Erythroblast (primary cell): Measurements from ENCODE around the gene TMEM60.

ENCODE experiments used
- DNase-seq, 2 experiments: peaks; one replicate each; lab custom pipeline; 2025; lab: John Stamatoyannopoulos, UW
- GATA1 ChIP-seq: IDR thresholded peaks from 2 replicates; pipeline ENCODE4 v1.6.1; 2011; ENCODE audit warnings: low read depth, mild to moderate bottlenecking, control low read depth, low read length, moderate library complexity
- POLR2A ChIP-seq: IDR thresholded peaks from 2 replicates; pipeline ENCODE4 v1.6.1; 2011; ENCODE audit warnings: mild to moderate bottlenecking, low read length

TMEM60 gene

GRCh38 chr7:77825131-77825530, 26.9 kb upstream of the TMEM60 start:
- TF ChIP-seq GATA1 = no peak
- TF ChIP-seq POLR2A = no peak
- DNase-seq = no peak

- no peak for DNase-seq
- TF ChIP-seq GATA1 (no peak), POLR2A (no peak)
Observed at GRCh38 chr7:77824636-77825035, 26.4 kb upstream of the TMEM60 start.

- TF ChIP-seq POLR2A (no peak), GATA1 (no peak)
Observed at GRCh38 chr7:77823787-77824186, 25.6 kb upstream of the TMEM60 start.

GRCh38 chr7:77822269-77822668, 24.0 kb upstream of the TMEM60 start:
- peak; percentile 65 to 86 for DNase-seq
- no peak for TF ChIP-seq POLR2A
- TF ChIP-seq GATA1 = no peak

More at GRCh38 chr7:77823787-77824186, 25.6 kb upstream of the TMEM60 start:
- DNase-seq = no peak

GRCh38 chr7:77820967-77821366, 22.7 kb upstream of the TMEM60 start:
- no peak for TF ChIP-seq GATA1
- TF ChIP-seq POLR2A = no peak
- no peak for DNase-seq

GRCh38 chr7:77819021-77819420, 20.8 kb upstream of the TMEM60 start:
- TF ChIP-seq POLR2A = no peak
- TF ChIP-seq GATA1 = no peak
- no peak for DNase-seq

GRCh38 chr7:77813180-77813579, 14.9 kb upstream of the TMEM60 start:
- DNase-seq = no peak
- TF ChIP-seq GATA1 (no peak), POLR2A (no peak)

GRCh38 chr7:77812290-77812685, 14.1 kb upstream of the TMEM60 start:
- DNase-seq = no peak

GRCh38 chr7:77811516-77812289, 13.5 kb upstream of the TMEM60 start:
- no peak for DNase-seq
- TF ChIP-seq GATA1 (no peak), POLR2A (no peak)

More at GRCh38 chr7:77812290-77812685, 14.1 kb upstream of the TMEM60 start:
- no peak for TF ChIP-seq POLR2A
- no peak for TF ChIP-seq GATA1

GRCh38 chr7:77808517-77808916, 10.3 kb upstream of the TMEM60 start:
- TF ChIP-seq GATA1 (no peak), POLR2A (no peak)
- no peak for DNase-seq

GRCh38 chr7:77806425-77806824, 8.2 kb upstream of the TMEM60 start:
- TF ChIP-seq GATA1 (no peak), POLR2A (no peak)
- DNase-seq = no peak

- TF ChIP-seq GATA1 = no peak
- no peak for TF ChIP-seq POLR2A
- no peak for DNase-seq
Observed at GRCh38 chr7:77802557-77803405, 4.5 kb upstream of the TMEM60 start.

- no peak for DNase-seq
- no peak for TF ChIP-seq GATA1
- TF ChIP-seq POLR2A = no peak
Observed at GRCh38 chr7:77800730-77801129, 2.5 kb upstream of the TMEM60 start.

- TF ChIP-seq GATA1 = no peak
- no peak for TF ChIP-seq POLR2A
- peak; percentile 33 to 45 for DNase-seq
Observed at GRCh38 chr7:77800158-77800557, 1.9 kb upstream of the TMEM60 start.
